Stomach (tissue), 9 donors: ENCODE results near the gene ARSD. TPM values are rescaled to one million over a fixed set of nuclear protein-coding genes. Genes with fewer than 3 reads are reported as not detected.

ENCODE experiments used
- DNase-seq, 2 donors: peaks; one replicate each; pipeline versions ENCODE4 v3.0.0 to v3.0.0-alpha.2; 2013 to 2019
- H3K27ac ChIP-seq, 5 donors: fragments of 200-600 bp in 4 of 5; sonication (generic) in 4 of 5; one replicate each; pipeline ENCODE4 v1.5.1; 2013 to 2019; ENCODE audit warnings: mild to moderate bottlenecking in 1 of 5, moderate library complexity in 1 of 5
- H3K27me3 ChIP-seq, 3 donors: fragments of 200-600 bp; sonication (generic); one replicate each; pipeline ENCODE4 v1.5.1; 2017 to 2019; ENCODE audit warnings: mixed run types in 1 of 3
- H3K36me3 ChIP-seq, 4 donors: fragments of 200-600 bp; sonication (generic); 1 replicate in 3 of 4; 2 replicates in 1 of 4; pipeline ENCODE4 v1.5.1; 2016 to 2019
- H3K4me1 ChIP-seq, 4 donors: fragments of 200-600 bp; sonication (generic); one replicate each; pipeline ENCODE4 v1.5.1; 2016 to 2019
- H3K4me3 ChIP-seq, 4 donors: fragments of 200-600 bp; sonication (generic) in 3 of 4; one replicate each; pipeline ENCODE4 v1.5.1; 2016 to 2019; ENCODE audit warnings: mild to moderate bottlenecking in 1 of 4
- H3K9me3 ChIP-seq, 4 donors: fragments of 200-600 bp; sonication (generic); one replicate each; pipeline ENCODE4 v1.5.1; 2016 to 2019
- EP300 ChIP-seq: sonication (generic); formaldehyde crosslinking; IDR thresholded peaks from one replicate; pipeline ENCODE4 v1.6.1; 2017; ENCODE audit warnings: antibody characterized with exemption
- POLR2A ChIP-seq, 4 donors: fragments of 450-650 bp; IDR thresholded peaks; one replicate each; pipeline ENCODE4 v1.6.1; 2016; ENCODE audit warnings: antibody characterized with exemption in 4 of 4, control low read depth in 2 of 4, mild to moderate bottlenecking in 1 of 4, moderate library complexity in 1 of 4
- POLR2AphosphoS5 ChIP-seq, 3 donors: sonication (generic); formaldehyde crosslinking; IDR thresholded peaks; one replicate each; pipeline ENCODE4 v1.6.1; 2016; ENCODE audit warnings: antibody characterized with exemption in 3 of 3
- WGBS, 5 donors: extraction: QIAGEN DNeasy Blood & Tissue Kit in 3 of 5; methylation state at CpG; one replicate each; pipeline versions ENCODE4 v1.1.5 to v1.1.7; 2013 to 2018; 5-methylcytosine and 5-hydroxymethylcytosine counted together
- intact Hi-C: fragments of 100-400 bp; cut with DNase I; formaldehyde crosslinking; loops from one replicate; pipeline ENCODE4 v1.15.1; 2023; ENCODE audit warnings: low total_unique reads
- polyA plus RNA-seq, 3 donors: library from polyadenylated mRNA; stranded (reverse); fragments of 200-250 nt; gene quantifications; one replicate each; pipeline ENCODE4 v1.2.3, GENCODE V29; 2013
- total RNA-seq, 5 donors: library from RNA; depleted of rRNA; stranded (reverse); fragments of >200 nt; gene quantifications; one replicate each; pipeline versions ENCODE4 v1.1.0 to v1.2.3, GENCODE V29; 2014 to 2016
- TF ChIP-seq, protein P1 (sequence below), 7 experiments: fragments of 450-650 bp in 4 of 7; fragments of 200-600 bp in 3 of 7; sonication (generic) in 3 of 7; IDR thresholded peaks; one replicate each; pipeline ENCODE4 v1.5.1; 2016 to 2019; ENCODE audit warnings: antibody characterized with exemption in 7 of 7, control low read depth in 2 of 7, mild to moderate bottlenecking in 1 of 7
- donor health status: healthy with polysubstance abuse.
- donor health status: Bipolar disorder and iron deficiency.
- donor health status: healthy.

ARSD gene
- total and polyA plus RNA-seq, 8 donors, result 13.4 to 69.3 (median 28.8) TPM

GRCh38 chrX:2933125-2933900 lies 4.2 kb upstream of the ARSD start:
- Histone ChIP-seq H3K36me3 (no peaks in the 10 kb centered on the region), H3K27me3 (no peaks in the 10 kb centered on the region), H3K9me3 (peaks cover 0 to 12% (median 5%) of the 10 kb centered on the region in 4 donors), H3K4me1 (peaks cover 0 to 7% (median 0%) of the 10 kb centered on the region in 4 donors), H3K4me3 (no peak overlapping the region), H3K27ac (no peak overlapping the region)
- intact Hi-C loops, result no loop called here
- TF ChIP-seq EP300, result no peak
- TF ChIP-seq, protein P1, sequence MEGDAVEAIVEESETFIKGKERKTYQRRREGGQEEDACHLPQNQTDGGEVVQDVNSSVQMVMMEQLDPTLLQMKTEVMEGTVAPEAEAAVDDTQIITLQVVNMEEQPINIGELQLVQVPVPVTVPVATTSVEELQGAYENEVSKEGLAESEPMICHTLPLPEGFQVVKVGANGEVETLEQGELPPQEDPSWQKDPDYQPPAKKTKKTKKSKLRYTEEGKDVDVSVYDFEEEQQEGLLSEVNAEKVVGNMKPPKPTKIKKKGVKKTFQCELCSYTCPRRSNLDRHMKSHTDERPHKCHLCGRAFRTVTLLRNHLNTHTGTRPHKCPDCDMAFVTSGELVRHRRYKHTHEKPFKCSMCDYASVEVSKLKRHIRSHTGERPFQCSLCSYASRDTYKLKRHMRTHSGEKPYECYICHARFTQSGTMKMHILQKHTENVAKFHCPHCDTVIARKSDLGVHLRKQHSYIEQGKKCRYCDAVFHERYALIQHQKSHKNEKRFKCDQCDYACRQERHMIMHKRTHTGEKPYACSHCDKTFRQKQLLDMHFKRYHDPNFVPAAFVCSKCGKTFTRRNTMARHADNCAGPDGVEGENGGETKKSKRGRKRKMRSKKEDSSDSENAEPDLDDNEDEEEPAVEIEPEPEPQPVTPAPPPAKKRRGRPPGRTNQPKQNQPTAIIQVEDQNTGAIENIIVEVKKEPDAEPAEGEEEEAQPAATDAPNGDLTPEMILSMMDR (IDR thresholded peaks at IDR 0.05), result no peak
- TF ChIP-seq POLR2AphosphoS5 (IDR thresholded peaks at IDR 0.05), result no peak
- TF ChIP-seq POLR2A (IDR thresholded peaks at IDR 0.05), result no peak
- no peak for DNase-seq
- WGBS, 5 donors, result 75 to 86% (median 79%) methylated on average over 12 to 19 of the region's 19 CpGs

DNA sequence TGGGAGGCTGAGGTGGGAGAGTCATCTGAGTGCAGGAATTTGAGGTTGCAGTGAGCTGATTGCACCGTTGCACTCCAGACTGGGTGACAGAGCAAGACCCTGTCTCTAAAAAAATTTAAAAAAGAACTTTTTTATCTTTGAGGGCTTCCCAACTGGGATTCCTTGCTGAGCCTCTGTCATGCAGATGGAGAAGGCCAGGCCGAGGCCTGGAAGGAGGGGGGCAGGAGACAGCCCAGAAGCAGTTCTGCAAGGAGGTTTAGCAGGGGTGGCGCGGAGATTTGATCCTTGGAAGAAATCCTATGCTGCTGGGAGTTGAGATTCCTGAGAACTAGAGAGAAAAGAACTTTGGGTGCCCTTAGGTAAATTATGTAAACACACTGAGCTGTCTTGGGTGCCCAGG lies 2.5 kb upstream of the ARSD start:
- peaks cover 0 to 16% (median 2%) of the 10 kb centered on the region in 4 donors for H3K4me1 ChIP-seq
- H3K4me3 ChIP-seq, result no peak overlapping the region
- no peak overlapping the region for H3K27ac ChIP-seq
- TF ChIP-seq POLR2A (IDR thresholded peaks at IDR 0.05), result no peak
- TF ChIP-seq, protein P1 (IDR thresholded peaks at IDR 0.05), result no peak
- no peak for TF ChIP-seq EP300
- no peak for TF ChIP-seq POLR2AphosphoS5 (IDR thresholded peaks at IDR 0.05)
- intact Hi-C loops, result no loop called here
- DNase-seq, result no peak
- peaks cover 0 to 12% (median 5%) of the 10 kb centered on the region in 4 donors for H3K9me3 ChIP-seq
- 68 to 88% (median 83%) methylated on average over 4 of the region's 4 CpGs for WGBS, 5 donors
- no peaks in the 10 kb centered on the region for H3K27me3 ChIP-seq
- no peaks in the 10 kb centered on the region for H3K36me3 ChIP-seq

DNA sequence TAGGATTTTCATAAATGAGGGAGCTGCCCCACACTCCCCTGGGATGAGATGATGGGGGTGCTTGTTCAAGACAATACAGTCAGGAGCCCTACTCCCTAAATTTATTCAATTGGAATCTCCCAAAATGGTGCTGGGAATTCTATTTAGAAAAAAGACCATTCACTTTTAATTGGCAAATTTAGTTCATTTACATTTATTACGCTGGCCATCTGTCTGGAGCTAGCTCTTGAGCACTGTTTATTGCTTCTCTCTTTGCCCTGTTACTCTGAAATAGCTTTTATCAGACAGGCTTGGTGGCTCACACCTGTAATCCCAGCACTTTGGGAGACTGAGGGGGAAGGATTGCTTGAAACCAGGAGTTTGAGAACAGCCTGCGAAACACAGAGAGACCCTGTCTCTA lies 2.0 kb upstream of the ARSD start:
- Histone ChIP-seq H3K4me1 (peaks cover 0 to 16% (median 2%) of the 10 kb centered on the region in 4 donors), H3K9me3 (peaks cover 0 to 12% (median 5%) of the 10 kb centered on the region in 4 donors), H3K4me3 (no peak overlapping the region), H3K27me3 (no peaks in the 10 kb centered on the region), H3K36me3 (no peaks in the 10 kb centered on the region), H3K27ac (no peak overlapping the region)
- intact Hi-C loops, result no loop called here
- TF ChIP-seq EP300 (no peak), POLR2AphosphoS5 (IDR thresholded peaks at IDR 0.05) (no peak), POLR2A (IDR thresholded peaks at IDR 0.05) (no peak)
- TF ChIP-seq, protein P1 (IDR thresholded peaks at IDR 0.05), result no peak
- DNase-seq, result no peak
- 77 to 95% (median 94%) methylated on average over 2 of the region's 2 CpGs for WGBS, 5 donors

GRCh38 chrX:2928191-2928582 lies 952 bp downstream of the ARSD start:
- Histone ChIP-seq H3K4me1 (peaks cover 0 to 16% (median 2%) of the 10 kb centered on the region in 4 donors), H3K4me3 (peak overlapping the region; percentile 56 to 78 (median 67)), H3K9me3 (peaks cover 0 to 12% (median 5%) of the 10 kb centered on the region in 4 donors), H3K27ac (peak overlapping the region; percentile 96 to 99 (median 98)), H3K27me3 (no peaks in the 10 kb centered on the region), H3K36me3 (peaks cover 0 to 25% (median 8%) of the 10 kb centered on the region in 4 donors)
- intact Hi-C loops, result no loop called here
- DNase-seq, result peak; percentile 54 to 89
- TF ChIP-seq, protein P1 (IDR thresholded peaks at IDR 0.05), result no peak
- TF ChIP-seq POLR2A (IDR thresholded peaks at IDR 0.05) (no peak), EP300 (no peak), POLR2AphosphoS5 (IDR thresholded peaks at IDR 0.05) (no peak)
- WGBS, 5 donors, result 1 to 11% (median 3%) methylated on average over 10 to 23 of the region's 27 CpGs
